NK-92 (cell line): Measurements from ENCODE around the gene SLC19A1.
"Not testable (repeated sequence)": the region's sequence is repeated elsewhere in the genome, so short reads cannot be mapped to it uniquely, and the experiment has no call there.

Experiments used
- DNase-seq: peaks from one replicate; lab custom pipeline; 2025; ENCODE audit not compliant: unreplicated experiment; lab: John Stamatoyannopoulos, UW

The SLC19A1 gene

DNA sequence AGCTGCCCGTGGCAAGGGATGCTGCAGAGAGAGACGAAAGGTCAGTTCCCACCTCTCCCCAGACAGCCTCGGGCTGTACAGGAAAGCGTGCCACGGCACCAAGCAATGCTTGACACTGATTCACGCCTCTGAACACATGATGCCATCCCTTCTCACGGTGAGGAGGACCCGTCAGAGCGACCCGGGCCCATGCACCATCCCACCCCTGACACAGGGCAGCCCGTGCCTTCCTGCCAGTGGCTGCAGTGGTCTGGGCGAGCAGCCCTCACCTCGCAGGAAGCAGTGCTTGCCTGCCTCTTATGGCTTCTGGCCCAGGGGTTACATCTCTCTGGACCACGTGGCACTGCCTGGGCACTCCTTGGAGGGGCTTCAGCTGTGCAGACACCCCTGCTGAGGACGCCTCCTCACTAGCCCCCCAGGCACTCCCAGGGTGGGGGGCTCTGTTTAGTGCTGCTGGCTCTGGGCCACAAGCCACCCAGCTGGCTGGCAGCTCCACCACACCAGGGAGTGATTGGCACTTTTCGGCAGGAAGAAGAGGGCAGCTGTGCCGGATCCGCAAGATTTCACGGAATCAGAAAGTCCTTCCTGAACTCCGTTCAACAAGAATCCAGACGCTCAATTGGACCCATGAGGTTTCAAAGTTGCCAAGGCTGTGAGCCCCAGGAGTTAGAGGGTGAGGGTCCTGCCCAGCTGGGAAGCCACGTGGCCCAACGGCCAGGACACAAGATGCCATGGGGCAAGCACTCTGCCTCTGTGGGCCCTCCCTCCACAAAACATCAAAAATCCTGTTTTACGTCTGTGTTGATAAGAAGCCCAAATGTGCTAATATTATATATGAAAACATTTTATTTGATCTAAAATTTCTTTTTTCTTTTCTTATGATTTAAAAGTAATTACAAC is 34.8 kb upstream of the SLC19A1 start:
- DNase-seq = no peak

DNA sequence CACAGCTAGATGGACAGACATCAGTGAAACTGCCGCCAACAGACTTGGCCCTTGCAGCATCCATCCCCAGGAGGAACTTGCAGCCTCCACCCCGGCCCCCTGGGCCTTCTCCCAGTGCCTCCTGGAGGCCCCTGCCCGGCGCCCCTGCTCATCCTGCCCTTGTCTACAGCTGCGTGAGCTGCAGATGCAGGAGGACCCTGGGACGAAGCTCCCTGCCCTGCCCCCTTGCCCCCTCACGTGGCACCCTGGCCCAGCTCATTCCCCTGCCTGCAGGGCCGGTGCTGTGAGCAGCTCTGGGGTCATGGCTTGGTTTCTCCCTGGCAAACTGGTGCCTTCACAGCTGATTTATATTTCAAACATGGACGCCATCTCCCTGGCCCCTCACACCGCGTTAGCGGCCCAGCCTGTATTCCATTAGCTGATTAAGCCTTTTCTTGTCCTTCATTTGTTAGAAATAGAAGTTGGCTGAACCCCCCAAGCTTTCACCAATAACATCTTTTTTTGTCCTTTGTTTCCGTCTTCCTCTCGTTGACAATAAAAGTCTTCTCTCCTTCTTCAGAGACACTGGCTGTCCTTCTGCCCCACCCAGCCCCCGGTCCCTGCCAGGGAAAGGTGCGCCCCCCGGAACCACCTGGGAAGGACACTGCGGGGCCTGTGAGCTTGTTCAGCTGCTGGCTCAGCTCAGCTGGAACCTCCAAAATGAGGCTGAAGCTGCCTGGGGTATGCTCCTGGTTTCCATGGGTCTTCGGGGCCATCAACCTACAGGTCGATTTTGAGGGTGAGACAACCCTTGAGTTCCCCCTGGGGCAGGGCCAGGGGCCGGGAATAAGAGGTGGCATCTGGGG is 34.0 kb upstream of the SLC19A1 start:
- no peak for DNase-seq

- no peak for DNase-seq
Observed at GRCh38 chr21:45575304-45575992, 33.2 kb upstream of the SLC19A1 start.

DNA sequence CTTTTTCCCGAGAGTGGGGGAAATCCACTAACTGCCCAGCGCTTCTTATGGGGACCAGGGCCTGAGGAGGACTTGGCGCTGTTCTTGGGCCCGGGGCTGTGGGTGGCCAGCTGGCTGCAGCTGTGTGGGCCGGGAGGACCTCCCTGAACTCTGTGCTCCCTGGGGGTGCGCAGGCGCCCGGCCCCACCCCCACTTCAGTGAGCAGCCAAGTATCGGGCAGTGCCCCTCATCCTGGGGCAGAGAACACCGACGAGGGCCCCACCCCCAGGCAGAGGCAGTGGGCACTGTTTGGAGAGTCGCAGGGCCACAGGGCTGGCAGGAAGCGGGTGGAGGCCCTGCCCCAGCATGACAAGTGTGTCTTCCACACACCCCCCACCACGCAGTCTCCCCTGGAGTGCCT is 32.5 kb upstream of the SLC19A1 start:
- no peak for DNase-seq

- no peak for DNase-seq
Observed at GRCh38 chr21:45574081-45574501, 31.9 kb upstream of the SLC19A1 start.

DNA sequence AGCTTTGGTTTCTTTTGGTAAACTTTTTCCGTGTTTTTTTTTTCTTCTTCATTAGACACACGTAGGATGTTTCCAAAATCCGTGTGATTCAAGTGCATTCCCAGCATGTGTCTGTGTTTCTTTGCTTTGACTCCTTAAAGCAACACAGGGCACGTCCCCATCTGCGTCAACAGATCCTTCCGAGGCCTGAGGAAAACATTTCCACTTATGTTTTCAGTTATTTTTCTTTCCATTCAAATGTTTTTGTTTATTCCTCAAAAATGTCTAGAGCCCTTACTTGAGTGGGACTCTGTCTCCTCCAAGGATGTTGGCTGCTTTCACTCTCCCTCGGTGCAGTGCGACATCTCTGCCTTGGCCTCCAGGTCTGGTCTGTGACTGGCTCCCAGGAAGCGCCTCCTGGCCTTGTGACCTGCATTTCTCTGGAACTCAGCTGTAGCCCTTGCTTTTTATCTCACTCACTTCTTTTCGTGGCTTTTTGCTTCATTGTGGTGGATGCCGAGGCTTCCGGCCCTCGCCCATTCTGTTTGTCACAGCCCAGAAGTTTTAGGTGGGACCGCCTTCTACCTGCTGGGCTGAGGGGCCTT is 31.3 kb upstream of the SLC19A1 start:
- no peak for DNase-seq

GRCh38 chr21:45572783-45573451 is 30.7 kb upstream of the SLC19A1 start:
- DNase-seq = no peak

DNA sequence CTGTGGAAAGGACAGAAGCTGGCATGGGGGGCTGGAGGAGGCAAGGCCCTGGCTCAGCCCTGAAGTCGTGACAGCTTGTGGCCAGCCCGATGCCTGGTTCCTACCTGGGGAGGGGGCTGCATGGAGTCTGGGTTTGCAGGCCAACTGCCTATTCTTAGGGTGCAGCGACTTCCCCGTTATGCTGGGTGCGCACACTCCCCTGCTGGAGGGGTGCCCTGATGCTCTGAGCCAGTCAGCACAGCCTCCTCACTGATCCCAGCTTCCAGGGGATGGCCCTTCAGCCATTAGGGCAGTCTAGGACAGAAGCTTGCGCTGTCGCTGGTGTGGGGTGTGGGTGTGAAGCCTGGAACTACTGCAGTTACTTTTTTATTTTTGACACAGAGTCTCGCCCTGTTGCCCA is 30.0 kb upstream of the SLC19A1 start:
- no peak for DNase-seq

DNA sequence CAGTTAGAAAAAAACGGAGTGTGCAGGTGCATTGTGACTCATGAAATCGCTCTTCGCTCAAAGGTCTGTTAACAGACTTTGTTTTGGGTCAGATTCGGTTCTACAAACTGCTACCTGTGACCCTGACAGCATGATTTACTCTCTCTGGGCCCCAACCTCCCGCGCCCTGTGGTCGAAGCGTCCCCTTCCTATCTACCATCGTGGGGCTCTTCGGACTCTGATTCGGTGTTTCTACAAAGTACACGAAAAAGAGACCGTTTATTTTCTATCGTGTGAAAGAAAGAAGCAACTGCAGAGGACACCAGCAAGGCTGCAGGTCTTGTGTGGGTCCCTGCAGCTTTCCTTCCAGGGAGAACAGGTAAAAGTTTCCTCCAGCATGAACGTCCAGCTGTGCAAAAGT is 29.4 kb upstream of the SLC19A1 start:
- DNase-seq = no peak

DNA sequence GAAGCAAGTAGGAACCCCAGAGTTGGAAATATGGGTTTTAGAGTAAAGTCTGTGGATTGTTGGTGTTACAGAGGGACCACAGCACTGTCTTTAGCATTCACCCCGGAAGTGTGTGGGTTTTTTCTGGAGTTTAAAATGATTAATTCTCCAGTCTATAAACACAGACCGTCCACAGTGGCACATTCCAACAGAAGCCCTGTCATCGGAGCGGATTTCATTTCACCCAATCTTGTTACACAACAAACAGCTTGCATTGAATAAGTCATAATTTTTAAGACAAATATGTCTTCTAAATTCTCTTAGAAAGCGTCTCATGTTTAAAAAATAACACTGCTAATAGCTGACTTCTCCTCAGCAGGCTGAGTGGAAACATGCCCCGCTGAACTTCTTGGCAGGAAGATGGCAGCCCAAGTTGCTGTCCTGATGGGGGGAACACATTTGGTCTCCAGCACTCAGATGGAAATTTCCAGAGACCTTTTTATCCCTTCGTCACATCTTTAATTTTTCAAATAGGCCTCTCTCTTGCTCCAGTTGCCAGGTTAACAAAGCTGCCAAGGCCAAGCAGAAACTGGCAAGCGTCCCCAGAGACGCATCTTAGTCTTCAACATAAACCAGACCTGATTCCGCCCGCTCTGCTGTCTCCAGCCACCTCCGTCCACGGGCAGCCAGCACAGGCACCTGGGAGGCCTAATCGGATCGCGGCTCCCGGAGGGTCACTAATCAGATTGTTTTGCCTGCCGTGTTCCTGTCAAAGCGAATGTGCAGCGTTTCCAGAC is 28.8 kb upstream of the SLC19A1 start:
- no peak for DNase-seq

- no peak for DNase-seq
Observed at GRCh38 chr21:45570071-45570470, 27.8 kb upstream of the SLC19A1 start.

GRCh38 chr21:45568383-45568782 is 26.1 kb upstream of the SLC19A1 start:
- no peak for DNase-seq

DNA sequence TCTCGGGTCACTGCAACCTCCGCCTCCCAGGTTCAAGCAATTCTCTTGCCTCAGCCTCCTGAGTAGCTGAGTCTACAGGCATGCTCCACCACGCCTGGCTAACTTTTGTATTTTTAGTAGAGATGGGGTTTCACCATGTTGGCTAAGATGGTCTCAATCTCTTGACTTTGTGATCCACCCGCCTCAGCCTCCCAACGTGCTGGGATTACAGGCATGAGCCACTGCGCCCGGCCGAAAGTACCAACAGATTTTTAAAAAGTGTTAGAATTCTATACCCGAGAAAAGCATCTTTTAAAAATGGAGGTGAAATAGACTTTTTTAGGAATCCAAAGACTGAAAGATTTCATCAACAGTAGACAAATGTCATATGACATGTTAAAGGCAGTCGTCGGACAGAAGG is 21.9 kb upstream of the SLC19A1 start:
- DNase-seq = not testable (repeated sequence)

- no peak for DNase-seq
Observed at GRCh38 chr21:45562965-45563364, 20.7 kb upstream of the SLC19A1 start.

DNA sequence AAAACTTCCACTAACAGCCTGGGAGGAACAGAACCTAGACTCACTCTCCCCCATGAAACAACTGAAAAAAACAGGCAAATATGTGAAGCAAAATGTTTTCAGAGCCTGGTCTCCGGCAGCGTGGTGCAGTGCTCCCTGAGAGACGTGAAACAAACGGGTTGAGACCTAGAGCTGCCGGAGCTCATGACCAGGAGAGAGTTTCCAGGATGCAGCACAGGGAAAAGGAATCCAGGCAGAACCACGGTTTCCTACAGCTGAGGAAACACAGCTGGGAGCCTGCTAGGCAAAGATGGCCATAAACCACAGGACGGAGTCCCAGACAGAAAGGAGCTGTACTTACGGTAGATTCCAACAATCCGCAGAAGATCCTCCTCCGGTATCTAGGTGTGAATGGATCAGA is 20.2 kb upstream of the SLC19A1 start:
- no peak for DNase-seq

GRCh38 chr21:45561241-45561640 is 19.0 kb upstream of the SLC19A1 start:
- DNase-seq = not testable (repeated sequence)

DNA sequence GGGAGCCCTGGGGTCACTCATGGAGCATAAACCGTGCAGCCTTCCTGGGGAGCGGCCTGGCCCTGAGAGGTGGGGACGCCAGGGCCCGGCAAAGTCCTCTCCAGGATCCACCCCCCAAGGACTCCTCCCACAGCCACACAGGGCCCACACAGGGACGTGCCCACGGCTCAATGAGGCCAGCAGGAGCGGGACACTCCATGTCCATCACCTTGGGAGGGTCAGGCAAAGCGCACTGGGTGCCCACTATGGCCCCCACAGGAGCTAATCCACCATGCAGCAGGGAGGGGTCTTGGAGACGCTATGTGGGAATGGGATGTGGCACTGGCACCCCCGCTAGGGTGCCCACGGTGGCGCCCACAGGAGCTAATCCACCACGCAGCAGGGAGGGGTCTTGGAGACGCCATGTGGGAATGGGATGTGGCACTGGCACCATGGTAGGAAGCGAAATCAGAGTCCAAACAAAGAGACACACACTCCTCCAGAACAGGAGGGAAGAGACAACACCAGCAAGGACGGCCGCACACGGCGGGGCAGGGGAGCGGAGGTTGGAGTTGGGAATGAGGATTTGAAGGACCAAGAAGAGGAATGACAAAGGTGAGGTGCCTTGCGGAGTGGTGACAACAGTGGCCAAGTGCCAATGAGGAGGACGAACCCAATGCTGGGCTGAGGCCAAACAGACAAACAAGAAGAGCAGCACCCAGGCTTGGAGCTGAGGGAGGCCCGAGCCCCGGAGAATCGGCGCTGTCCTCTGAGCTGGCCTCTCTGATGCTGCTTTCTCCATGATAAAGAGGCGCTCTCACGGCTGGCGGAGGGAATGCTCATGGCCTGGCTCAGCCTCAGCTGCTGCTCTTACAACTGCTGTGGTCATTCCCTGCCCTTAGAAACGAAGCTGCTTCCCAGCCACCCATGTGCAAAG is 18.1 kb upstream of the SLC19A1 start:
- no peak for DNase-seq

DNA sequence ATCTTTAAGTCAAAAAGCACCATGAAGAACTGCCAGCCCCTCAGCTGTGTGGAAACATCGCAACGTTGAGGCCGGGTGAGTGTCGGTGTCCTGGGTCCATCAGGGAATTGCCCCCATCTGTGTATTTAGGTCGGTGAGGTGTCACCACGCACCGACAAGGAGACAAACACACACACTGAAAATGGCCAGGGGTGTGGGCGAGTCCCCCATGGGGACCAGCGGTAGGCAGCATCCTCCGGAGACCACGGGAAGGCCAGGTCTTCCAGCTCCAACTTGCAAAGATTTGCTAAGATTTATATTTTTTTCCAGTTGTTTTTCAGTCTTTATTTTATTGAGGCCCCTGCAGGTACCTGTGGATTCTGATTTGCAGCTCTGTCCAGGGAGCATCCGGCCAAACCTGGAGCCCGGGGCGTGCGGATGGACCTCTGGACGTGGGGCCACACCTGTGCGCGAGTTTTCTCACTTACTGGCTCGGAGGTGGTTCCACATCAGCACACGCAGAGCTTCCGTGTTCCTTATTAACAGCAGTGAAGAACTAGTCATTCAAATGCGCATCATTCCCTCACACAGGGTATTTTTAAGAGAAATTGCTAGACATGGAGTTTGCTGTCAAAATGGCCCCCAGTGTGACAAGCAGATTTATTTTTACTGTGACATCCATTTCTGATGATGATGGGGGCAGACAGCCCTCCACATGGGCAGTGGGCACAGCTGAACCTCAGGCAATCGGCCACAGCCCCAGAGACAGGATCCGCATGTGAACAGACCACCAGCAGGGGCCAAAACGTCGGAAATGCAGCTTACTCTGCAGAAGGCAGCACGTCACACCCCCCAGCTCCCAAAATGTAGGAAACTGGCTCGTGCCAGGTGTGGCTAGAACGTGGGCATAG is 17.2 kb upstream of the SLC19A1 start:
- DNase-seq = no peak
